Measurements from ENCODE around the gene MRPL55. TPM values are rescaled to one million over a fixed set of nuclear protein-coding genes. Genes with fewer than 3 reads are reported as not detected.

The MRPL55 gene
- total RNA-seq, 4 donors from 2014 or later: 64.7 to 123 (median 74.2) TPM

DNA sequence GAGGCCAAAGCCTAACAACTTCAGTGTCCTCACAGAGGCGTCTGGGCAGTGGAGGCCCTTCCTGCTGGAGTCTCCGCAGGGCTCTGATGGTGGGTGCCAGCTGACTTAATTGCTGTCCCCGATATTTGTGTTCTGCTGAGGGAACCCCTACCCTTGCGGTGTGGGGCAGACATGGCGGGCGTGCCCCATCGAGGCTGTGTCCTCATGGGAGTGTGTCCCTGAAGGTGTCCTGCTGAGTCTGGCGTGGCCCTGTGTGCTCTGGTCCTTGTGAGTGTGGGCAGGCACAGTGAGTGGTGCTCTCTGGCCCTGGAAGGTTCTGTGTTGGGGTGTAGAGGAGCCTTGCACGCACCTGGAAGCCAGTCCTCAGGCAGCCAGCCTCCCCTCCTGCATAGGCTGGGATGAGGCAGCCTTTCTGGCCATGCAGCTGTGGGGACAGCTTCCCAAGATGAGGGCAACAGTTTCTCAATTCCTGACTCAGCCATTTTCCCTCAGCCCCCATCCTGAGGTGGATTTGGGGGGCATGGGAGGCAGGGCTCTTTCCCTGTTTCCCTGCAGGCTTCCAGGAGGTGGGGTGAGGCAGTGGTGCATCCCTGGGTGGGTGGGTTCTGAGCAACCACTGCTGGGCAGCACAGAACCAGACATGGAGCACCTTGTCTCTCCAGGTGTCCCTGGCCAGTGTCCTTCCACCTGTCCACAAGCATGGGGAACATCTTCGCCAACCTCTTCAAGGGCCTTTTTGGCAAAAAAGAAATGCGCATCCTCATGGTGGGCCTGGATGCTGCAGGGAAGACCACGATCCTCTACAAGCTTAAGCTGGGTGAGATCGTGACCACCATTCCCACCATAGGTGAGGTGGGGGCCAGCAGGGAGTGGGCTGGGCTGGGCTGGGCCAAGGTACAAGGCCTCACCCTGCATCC is 12.4 kb downstream of the MRPL55 start:
- Histone ChIP-seq H3K9me3 (peaks cover 0 to 6% (median 0%) of the 10 kb centered on the region in 3 donors), H3K4me1 (peaks cover 11 to 13% of the 10 kb centered on the region in 2 donors), H3K27me3 (no peaks in the 10 kb centered on the region), H3K4me3 (no peak overlapping the region), H3K36me3 (peaks cover 0 to 34% of the 10 kb centered on the region in 2 donors), H3K27ac (peak overlapping the region in 1 of 4 donors; percentile 20)
- in situ Hi-C loops (cut with MboI; ENCODE audit: low sequenced_read_pairs in 4 of 4) (loop anchor here in 1 of 4 donors (25.0 kb wide), 1 partner anchor 334 kb away; no protein-coding TSS in a partner anchor), intact Hi-C loops (cut with DNase I; ENCODE audit: low total_unique reads) (no loop called here)
- no peak for TF ChIP-seq POLR2A (IDR thresholded peaks at IDR 0.05)
- TF ChIP-seq, protein P1, sequence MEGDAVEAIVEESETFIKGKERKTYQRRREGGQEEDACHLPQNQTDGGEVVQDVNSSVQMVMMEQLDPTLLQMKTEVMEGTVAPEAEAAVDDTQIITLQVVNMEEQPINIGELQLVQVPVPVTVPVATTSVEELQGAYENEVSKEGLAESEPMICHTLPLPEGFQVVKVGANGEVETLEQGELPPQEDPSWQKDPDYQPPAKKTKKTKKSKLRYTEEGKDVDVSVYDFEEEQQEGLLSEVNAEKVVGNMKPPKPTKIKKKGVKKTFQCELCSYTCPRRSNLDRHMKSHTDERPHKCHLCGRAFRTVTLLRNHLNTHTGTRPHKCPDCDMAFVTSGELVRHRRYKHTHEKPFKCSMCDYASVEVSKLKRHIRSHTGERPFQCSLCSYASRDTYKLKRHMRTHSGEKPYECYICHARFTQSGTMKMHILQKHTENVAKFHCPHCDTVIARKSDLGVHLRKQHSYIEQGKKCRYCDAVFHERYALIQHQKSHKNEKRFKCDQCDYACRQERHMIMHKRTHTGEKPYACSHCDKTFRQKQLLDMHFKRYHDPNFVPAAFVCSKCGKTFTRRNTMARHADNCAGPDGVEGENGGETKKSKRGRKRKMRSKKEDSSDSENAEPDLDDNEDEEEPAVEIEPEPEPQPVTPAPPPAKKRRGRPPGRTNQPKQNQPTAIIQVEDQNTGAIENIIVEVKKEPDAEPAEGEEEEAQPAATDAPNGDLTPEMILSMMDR (IDR thresholded peaks at IDR 0.05 in 4 of 5, conservative IDR thresholded peaks at IDR 0.05 in 1 of 5): no peak
- ATAC-seq (no peak), DNase-seq (peak in 1 of 2 donors; percentile 6)

DNA sequence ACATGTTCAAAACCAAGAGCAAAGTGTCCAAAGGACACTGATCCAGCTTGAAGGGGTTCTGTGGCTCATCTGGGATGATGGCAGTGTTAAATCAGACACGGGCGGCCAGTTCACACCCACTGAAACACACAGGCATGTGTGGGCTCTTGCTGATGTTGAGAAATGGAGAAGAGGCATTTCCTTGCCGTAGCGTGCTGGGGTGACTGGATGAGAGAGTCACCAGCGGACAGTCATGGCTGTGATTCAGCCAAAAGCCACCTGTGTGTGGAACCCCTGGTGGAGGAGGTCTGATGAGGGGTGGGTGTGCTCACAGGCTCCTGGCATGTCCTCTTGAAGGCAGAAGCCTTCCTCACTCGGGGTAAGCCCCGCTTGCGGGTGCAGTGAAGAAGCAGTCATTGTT is 13.2 kb downstream of the MRPL55 start:
- H3K9me3 ChIP-seq: peaks cover 0 to 6% (median 0%) of the 10 kb centered on the region in 3 donors
- no peak overlapping the region for H3K4me3 ChIP-seq
- ATAC-seq (no peak), DNase-seq (peak in 1 of 2 donors; percentile 9)
- no peak for TF ChIP-seq POLR2A (IDR thresholded peaks at IDR 0.05)
- TF ChIP-seq, protein P1 (IDR thresholded peaks at IDR 0.05 in 4 of 5, conservative IDR thresholded peaks at IDR 0.05 in 1 of 5): no peak
- in situ Hi-C loops (cut with MboI; ENCODE audit: low sequenced_read_pairs in 4 of 4): loop anchor here in 1 of 4 donors (25.0 kb wide), 1 partner anchor 334 kb away; no protein-coding TSS in a partner anchor
- H3K27me3 ChIP-seq: no peaks in the 10 kb centered on the region
- H3K36me3 ChIP-seq: peaks cover 0 to 33% of the 10 kb centered on the region in 2 donors
- peaks cover 17 to 19% of the 10 kb centered on the region in 2 donors for H3K4me1 ChIP-seq
- H3K27ac ChIP-seq: peak overlapping the region in 1 of 4 donors; percentile 20
- intact Hi-C loops (cut with DNase I; ENCODE audit: low total_unique reads): no loop called here

DNA sequence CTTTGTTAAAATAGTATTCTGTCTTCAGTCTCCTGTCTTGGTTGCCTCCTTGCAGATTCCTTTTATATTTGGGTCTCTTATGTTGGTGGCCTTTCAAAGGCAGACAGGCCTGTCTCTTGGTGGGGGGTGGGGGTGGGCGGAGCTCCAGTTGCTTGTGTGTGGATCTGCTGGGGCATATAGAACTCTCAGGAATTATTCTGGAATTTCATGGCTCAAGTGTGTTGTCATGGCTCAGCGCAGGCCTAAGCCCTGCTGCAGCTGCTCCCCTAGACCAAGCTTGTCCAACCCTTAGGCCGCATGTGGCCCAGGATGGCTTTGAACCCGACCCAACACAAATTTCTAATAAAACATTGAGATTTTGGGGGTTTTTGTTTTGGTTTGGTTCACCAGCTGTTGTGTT is 13.9 kb downstream of the MRPL55 start:
- peaks cover 0 to 29% of the 10 kb centered on the region in 2 donors for H3K36me3 ChIP-seq
- intact Hi-C loops (cut with DNase I; ENCODE audit: low total_unique reads) (no loop called here), in situ Hi-C loops (cut with MboI; ENCODE audit: low sequenced_read_pairs in 4 of 4) (loop anchor here in 1 of 4 donors (25.0 kb wide), 1 partner anchor 333 kb away; no protein-coding TSS in a partner anchor)
- ATAC-seq (no peak), DNase-seq (no peak)
- peaks cover 24 to 26% of the 10 kb centered on the region in 2 donors for H3K4me1 ChIP-seq
- TF ChIP-seq, protein P1 (IDR thresholded peaks at IDR 0.05 in 4 of 5, conservative IDR thresholded peaks at IDR 0.05 in 1 of 5): no peak
- no peak for TF ChIP-seq POLR2A (IDR thresholded peaks at IDR 0.05)
- H3K27ac ChIP-seq: no peak overlapping the region
- no peak overlapping the region for H3K4me3 ChIP-seq
- no peaks in the 10 kb centered on the region for H3K27me3 ChIP-seq
- peaks cover 0 to 6% (median 0%) of the 10 kb centered on the region in 3 donors for H3K9me3 ChIP-seq

DNA sequence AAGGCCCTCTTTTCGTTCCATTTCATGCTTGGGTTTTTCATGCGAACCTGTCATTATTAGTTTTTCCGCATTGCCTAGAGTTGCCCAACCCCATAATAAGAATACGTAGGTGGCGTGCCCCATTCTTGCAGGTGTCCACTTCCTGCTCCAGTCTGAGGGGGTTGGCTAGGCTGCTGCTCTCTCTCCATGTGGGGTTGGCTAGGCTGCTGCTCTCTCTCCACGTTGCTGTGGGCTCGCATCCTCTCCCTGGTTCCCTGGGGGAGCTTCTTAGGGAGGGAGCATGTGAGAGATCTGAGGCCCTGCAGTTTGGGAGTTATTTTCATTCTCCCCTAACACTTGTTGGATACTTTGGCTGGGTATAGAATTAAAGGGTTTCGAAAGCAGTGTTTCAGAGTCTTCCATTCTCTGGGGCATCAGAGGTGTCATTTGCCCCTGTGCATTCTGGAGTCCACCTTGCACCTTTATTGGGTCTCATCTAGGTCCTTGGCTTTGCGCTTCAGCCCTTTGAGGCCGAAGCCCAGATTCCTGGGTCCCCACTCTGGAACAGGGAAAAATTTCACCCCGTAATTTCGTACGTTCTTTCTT is 14.6 kb downstream of the MRPL55 start:
- intact Hi-C loops (cut with DNase I; ENCODE audit: low total_unique reads): no loop called here
- no peak overlapping the region for H3K27ac ChIP-seq

More for the DNA sequence above, 14.6 kb downstream of the MRPL55 start:
- Histone ChIP-seq H3K4me1 (peaks cover 30 to 33% of the 10 kb centered on the region in 2 donors), H3K9me3 (peaks cover 0 to 6% (median 0%) of the 10 kb centered on the region in 3 donors), H3K36me3 (peaks cover 0 to 22% of the 10 kb centered on the region in 2 donors), H3K4me3 (no peak overlapping the region), H3K27me3 (no peaks in the 10 kb centered on the region)
- ATAC-seq: no peak
- TF ChIP-seq POLR2A (IDR thresholded peaks at IDR 0.05): no peak
- TF ChIP-seq, protein P1 (IDR thresholded peaks at IDR 0.05 in 4 of 5, conservative IDR thresholded peaks at IDR 0.05 in 1 of 5): no peak
- no peak for DNase-seq
- in situ Hi-C loops (cut with MboI; ENCODE audit: low sequenced_read_pairs in 4 of 4): loop anchor here in 1 of 4 donors (25.0 kb wide), 1 partner anchor 332 kb away; no protein-coding TSS in a partner anchor
